GM20000 (cell line): ENCODE results near the gene SNX11.
A peak's percentile ranks its signal among the peaks of the same experiment; 100 is the strongest.
"Not testable (repeated sequence)": the region's sequence is repeated elsewhere in the genome, so short reads cannot be mapped to it uniquely, and the experiment has no call there.

Experiments
- DNase-seq: peaks from one replicate; pipeline ENCODE4 v3.0.0; 2012; ENCODE audit warnings: low spot score
- TF ChIP-seq, protein P1 (sequence below): IDR thresholded peaks from 2 replicates; pipeline ENCODE4 v1.5.1; 2012; ENCODE audit warnings: mild to moderate bottlenecking, control low read depth; ENCODE audit errors: extremely low read depth, missing control alignments

The SNX11 gene

DNA sequence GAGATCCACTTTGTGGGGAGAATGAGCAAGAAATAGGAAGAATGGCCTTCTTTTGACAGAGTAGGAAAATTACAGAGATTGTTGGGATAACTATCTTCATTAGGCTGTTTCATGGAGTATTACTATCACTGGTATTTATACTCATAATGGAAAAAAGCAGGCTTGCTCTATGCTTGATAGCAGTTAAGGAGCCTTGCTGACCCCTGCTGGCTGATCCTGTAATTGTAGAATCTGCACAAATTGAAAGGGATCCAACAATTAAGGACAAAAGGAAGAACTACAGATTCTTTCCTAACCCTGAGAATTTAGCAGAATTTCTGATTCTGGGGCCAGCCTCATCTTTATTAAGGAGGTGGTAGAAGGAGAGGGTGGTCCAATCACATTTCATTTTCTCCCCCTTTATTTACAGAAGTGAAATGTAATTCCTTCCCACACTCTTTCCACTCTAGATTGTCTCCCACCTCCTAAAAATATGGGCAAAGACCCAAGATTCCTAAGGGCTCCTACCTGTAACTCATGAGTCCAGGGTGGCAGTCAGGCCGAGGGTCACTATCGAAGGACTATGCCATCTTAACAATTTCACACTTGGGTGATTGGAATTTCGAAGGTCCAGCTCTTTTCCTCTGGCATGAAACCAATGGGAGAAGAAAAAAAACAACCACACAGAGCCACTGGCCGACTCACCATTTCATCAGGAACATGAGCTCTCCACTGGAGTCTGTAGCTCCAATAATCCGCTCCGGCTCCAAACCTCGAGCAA, 33.1 kb upstream of the SNX11 start:
- DNase-seq: peak; percentile 49
- TF ChIP-seq, protein P1, sequence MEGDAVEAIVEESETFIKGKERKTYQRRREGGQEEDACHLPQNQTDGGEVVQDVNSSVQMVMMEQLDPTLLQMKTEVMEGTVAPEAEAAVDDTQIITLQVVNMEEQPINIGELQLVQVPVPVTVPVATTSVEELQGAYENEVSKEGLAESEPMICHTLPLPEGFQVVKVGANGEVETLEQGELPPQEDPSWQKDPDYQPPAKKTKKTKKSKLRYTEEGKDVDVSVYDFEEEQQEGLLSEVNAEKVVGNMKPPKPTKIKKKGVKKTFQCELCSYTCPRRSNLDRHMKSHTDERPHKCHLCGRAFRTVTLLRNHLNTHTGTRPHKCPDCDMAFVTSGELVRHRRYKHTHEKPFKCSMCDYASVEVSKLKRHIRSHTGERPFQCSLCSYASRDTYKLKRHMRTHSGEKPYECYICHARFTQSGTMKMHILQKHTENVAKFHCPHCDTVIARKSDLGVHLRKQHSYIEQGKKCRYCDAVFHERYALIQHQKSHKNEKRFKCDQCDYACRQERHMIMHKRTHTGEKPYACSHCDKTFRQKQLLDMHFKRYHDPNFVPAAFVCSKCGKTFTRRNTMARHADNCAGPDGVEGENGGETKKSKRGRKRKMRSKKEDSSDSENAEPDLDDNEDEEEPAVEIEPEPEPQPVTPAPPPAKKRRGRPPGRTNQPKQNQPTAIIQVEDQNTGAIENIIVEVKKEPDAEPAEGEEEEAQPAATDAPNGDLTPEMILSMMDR: peak; percentile 74

DNA sequence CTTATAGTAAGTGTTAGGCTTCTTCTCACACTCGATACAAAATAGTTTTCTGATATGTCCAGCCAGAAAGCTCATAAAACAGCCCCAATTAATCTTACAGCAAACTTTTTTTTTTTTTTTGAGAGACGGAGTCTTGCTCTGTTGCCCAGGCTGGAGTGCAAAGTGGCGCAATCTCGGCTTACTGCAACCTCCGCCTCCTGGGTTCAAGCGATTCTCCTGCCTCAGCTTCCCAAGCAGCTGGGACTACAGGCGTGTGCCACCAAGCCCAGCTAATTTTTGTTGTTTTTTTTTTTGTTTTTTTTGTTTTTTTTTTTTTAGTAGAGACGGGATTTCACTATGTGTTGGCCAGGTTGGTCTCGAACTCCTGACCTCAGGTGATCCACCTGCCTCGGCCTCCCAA, 30.4 kb upstream of the SNX11 start:
- DNase-seq: not testable (repeated sequence)

DNA sequence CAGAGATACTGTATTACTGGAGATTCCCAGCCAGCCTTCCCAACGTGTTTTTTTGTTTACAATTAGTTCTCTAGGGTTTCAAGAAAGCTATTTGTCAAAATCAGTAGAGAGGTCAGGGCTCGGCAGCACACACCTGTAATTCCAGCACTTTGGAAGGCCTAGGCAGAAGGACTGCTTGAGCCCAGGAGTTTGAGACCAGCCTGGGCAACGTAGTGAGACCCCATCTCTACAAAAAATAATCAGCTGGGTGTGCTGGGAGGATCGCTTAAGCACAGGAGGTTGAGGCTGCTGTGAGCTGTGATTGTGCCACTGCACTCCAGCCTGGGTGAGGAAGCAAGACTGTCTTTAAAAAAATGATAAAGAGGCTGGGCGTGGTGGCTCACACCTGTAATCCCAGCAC, 25.7 kb upstream of the SNX11 start:
- TF ChIP-seq, protein P1: no peak
- DNase-seq: no peak

DNA sequence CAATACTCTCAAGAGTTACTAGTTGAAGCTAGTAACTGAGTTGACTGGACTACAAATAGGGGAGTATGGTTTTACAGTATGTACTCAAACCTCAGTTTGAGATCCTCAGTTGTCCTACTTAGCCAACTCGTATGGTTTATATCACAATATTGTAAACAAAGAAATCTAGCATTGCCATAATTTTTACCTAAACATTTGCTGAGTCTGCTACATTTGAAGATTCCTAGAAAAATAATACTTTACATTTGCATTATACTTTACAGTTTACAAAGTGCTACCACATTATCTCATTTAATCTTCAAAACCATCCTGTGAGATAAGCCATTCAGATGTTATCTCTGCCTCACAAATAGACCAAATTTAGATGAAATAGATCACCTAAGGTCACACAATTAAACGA, 22.6 kb upstream of the SNX11 start:
- DNase-seq: no peak

DNA sequence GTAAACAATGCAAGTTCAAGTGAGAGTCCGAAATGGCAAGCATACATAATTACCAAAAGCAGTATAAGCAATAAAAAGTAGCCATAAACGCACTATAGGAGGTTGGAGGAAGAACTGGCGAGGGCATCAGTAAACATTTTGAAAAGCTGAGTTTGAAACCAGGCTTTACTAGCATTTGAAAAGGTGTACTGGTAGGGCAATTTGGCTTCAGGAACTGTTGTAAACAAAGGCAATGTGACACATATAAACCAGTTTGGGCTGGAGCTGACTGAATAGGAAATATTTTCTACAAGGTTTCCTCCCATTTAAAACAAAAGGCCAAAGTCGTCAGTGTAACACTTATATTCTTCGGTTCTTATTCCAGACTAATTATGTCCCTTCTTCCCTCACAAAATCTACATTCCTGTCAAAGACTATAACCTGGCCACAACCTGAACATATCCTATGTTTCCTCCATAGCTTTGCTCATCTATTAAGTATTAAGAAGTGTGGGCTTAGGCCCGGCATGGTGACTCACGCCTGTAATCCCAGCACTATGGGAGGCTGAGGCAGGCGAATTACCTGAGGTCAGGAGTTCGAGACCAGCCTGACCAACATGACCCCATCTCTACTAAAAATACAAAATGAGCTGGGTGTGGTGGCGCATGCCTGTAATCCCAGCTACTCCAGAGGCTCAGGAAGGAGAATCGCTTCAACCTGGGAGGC, 14.1 kb upstream of the SNX11 start:
- no peak for DNase-seq
- TF ChIP-seq, protein P1: no peak

More for the DNA sequence above, 22.6 kb upstream of the SNX11 start:
- TF ChIP-seq, protein P1: no peak

DNA sequence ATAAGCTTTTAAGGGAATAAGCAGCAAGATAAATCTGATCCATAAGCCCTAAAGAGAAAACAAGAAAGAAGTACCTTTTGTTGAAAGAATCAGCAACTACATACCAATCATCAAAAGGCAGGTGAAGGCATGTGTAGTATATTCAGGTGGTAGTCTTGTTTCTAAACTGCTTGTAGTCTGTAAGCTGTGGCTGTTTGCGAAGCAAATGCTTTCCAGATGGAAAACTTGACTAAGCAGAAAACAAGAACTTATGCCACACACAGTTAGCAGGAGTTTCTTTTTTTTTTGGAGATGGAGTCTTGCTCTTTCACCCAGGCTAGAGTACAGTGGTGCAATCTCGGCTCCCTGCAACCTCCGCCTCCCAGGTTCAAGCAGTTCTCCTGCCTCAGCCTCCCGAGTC, 12.0 kb upstream of the SNX11 start:
- no peak for DNase-seq
- TF ChIP-seq, protein P1: no peak

DNA sequence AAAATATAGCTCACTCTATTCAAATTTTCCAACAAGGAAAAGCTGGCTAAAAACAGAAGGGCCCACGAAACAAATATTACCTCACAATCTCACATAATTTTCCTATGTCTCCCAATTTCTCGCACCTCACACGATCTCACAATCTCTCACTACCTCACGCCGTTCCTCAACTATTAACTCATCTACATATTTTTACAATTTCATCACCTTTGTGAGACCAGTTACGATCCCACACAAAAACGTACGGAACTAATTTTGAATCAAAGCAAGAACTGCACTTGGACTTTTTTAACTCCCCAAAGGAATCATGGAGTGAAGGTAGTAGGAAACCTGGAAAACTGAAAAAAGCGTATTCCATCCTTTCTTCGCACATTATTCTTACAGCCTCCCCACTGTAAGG, 7.4 kb upstream of the SNX11 start:
- TF ChIP-seq, protein P1: no peak
- no peak for DNase-seq
